Tibial nerve (tissue), 4 donors: ENCODE data around the gene SUPT5H.

Experiments
- EP300 ChIP-seq, 2 donors: sonication (generic); formaldehyde crosslinking; IDR thresholded peaks; one replicate each; pipeline ENCODE4 v1.6.1; 2017; ENCODE audit warnings: antibody characterized with exemption in 2 of 2, mild to moderate bottlenecking in 1 of 2
- TF ChIP-seq, protein P1 (sequence below), 5 experiments: fragments of 200-600 bp in 3 of 5; fragments of 450-650 bp in 2 of 5; sonication (generic) in 3 of 5; IDR thresholded peaks; one replicate each; pipeline ENCODE4 v1.5.1; 2016 to 2019; ENCODE audit warnings: antibody characterized with exemption in 5 of 5, mild to moderate bottlenecking in 3 of 5, moderate library complexity in 2 of 5

DNA sequence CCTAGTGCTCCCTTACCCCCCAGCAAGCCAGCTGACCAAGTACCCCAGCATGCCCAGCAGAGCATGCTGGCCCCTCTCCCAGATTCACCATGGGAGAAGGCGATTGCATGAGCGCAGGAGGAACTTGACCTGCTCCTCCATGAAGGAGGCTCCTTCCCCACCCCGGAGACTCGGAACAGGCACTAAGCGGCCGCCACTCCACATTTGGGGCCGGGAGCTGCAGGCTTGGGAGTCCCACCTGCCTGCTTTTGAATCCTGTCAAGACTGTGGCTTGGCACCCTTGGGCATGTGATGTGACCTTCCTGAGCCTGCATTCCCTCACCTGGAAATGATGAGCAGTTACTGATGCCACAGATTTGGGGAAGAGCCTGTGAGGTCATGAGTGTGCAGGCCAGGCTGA lies 22.6 kb downstream of the SUPT5H start:
- TF ChIP-seq, protein P1, sequence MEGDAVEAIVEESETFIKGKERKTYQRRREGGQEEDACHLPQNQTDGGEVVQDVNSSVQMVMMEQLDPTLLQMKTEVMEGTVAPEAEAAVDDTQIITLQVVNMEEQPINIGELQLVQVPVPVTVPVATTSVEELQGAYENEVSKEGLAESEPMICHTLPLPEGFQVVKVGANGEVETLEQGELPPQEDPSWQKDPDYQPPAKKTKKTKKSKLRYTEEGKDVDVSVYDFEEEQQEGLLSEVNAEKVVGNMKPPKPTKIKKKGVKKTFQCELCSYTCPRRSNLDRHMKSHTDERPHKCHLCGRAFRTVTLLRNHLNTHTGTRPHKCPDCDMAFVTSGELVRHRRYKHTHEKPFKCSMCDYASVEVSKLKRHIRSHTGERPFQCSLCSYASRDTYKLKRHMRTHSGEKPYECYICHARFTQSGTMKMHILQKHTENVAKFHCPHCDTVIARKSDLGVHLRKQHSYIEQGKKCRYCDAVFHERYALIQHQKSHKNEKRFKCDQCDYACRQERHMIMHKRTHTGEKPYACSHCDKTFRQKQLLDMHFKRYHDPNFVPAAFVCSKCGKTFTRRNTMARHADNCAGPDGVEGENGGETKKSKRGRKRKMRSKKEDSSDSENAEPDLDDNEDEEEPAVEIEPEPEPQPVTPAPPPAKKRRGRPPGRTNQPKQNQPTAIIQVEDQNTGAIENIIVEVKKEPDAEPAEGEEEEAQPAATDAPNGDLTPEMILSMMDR (IDR thresholded peaks at IDR 0.05) = no peak
- TF ChIP-seq EP300 (IDR thresholded peaks at IDR 0.05) = no peak
